HepG2 (cell line): ENCODE measurements around the gene NOG. TPM values are rescaled to one million over a fixed set of nuclear protein-coding genes. Genes with fewer than 3 reads are reported as not detected.

Experiments
- ATAC-seq: fragments of 200-7000 bp; cut with Tn5 transposase; 3 replicates; pipeline ENCODE4 v1.9.1; 2020; ENCODE audit warnings: mild to moderate bottlenecking, moderate library complexity
- BruUV-seq: library from RNA; stranded (reverse); fragments of 400-500 nt; replicated peaks from 2 replicates; lab custom pipeline; 2021; lab: Mats Ljungman, UMichigan
- CTCF ChIA-PET: fragments of 300-600 bp; formaldehyde crosslinking; extraction: SDS; loops from one replicate; lab custom pipeline; 2021; ENCODE audit warnings: low total read pairs, inconsistent platforms, low intra/inter-chr PET ratio; lab: Yijun Ruan, JAX
- POLR2A ChIA-PET: fragments of 350-600 bp; sonication (Branson Sonifier 250); formaldehyde crosslinking; loops from one replicate; lab custom pipeline; 2020; ENCODE audit warnings: antibody characterized with exemption, inconsistent platforms; lab: Yijun Ruan, JAX
- DNase-seq: peaks from one replicate; pipeline ENCODE4 v3.0.0-alpha.2; 2015; ENCODE audit warnings: low spot score
- FAIRE-seq: peaks from 3 replicates; lab custom pipeline; 2011; peaks lifted over from hg19 to GRCh38; lab: Jason Lieb, UNC
- H2AFZ ChIP-seq: one replicate; pipeline ENCODE4 v1.6.1; 2011; ENCODE audit warnings: low read length, inconsistent platforms
- H3K27ac ChIP-seq: fragments of 300-600 bp; 3 replicates; pipeline ENCODE4 v1.8.0; 2011; ENCODE audit warnings: mixed run types, mild to moderate bottlenecking, mixed read lengths, low read length, inconsistent platforms; ENCODE audit not compliant: insufficient read depth; ENCODE audit errors: extremely low read length
- H3K27me3 ChIP-seq, 2 experiments: fragments of 200-600 bp in 1 of 2; 2 replicates in 1 of 2; 3 replicates in 1 of 2; pipeline versions ENCODE4 v1.6.0 to v1.8.0; 2011; ENCODE audit warnings: low read length in 2 of 2, mild to moderate bottlenecking in 2 of 2, moderate library complexity in 2 of 2, inconsistent platforms in 1 of 2; ENCODE audit not compliant: insufficient read depth in 2 of 2, control insufficient read depth in 1 of 2
- H3K36me3 ChIP-seq, 2 experiments: fragments of 200-600 bp in 1 of 2; replicated peaks in 1 of 2; 2 replicates in 1 of 2; 3 replicates in 1 of 2; pipeline versions ENCODE4 v1.5.1 to v1.8.0; 2011; ENCODE audit warnings: low read length in 2 of 2, inconsistent platforms in 1 of 2; ENCODE audit not compliant: insufficient read depth in 2 of 2, control insufficient read depth in 1 of 2
- H3K4me1 ChIP-seq: 2 replicates; pipeline ENCODE4 v1.5.1; 2012; ENCODE audit warnings: low read length, inconsistent platforms; ENCODE audit not compliant: insufficient read depth
- H3K4me2 ChIP-seq: 2 replicates; pipeline ENCODE4 v1.6.0; 2011; ENCODE audit warnings: low read depth, low read length, inconsistent platforms
- H3K4me3 ChIP-seq, 3 experiments: fragments of 200-600 bp in 1 of 3; sonication (generic), shearing (Covaris generic) in 1 of 3; replicated peaks in 1 of 3; 2 replicates each; pipeline ENCODE4 v1.5.1; 2011 to 2016; ENCODE audit warnings: low read length in 3 of 3, inconsistent platforms in 2 of 3, low read depth in 2 of 3, mild to moderate bottlenecking in 2 of 3, control low read depth in 1 of 3, mixed read lengths in 1 of 3; ENCODE audit not compliant: insufficient read depth in 1 of 3
- H3K79me2 ChIP-seq: one replicate; pipeline ENCODE4 v1.6.1; 2011; ENCODE audit warnings: low read length, inconsistent platforms; ENCODE audit not compliant: insufficient read depth
- H3K9ac ChIP-seq: 2 replicates; pipeline ENCODE4 v1.6.0; 2011; ENCODE audit warnings: mild to moderate bottlenecking, low read depth, low read length, inconsistent platforms; ENCODE audit not compliant: insufficient read depth
- H3K9me3 ChIP-seq: 2 replicates; pipeline ENCODE4 v1.5.1; 2012; ENCODE audit warnings: mild to moderate bottlenecking, low read length
- H4K20me1 ChIP-seq: 2 replicates; pipeline ENCODE4 v1.6.0; 2011; ENCODE audit warnings: inconsistent platforms, mild to moderate bottlenecking, low read length, moderate library complexity; ENCODE audit not compliant: insufficient read depth
- CHD2 ChIP-seq: IDR thresholded peaks from 2 replicates; pipeline ENCODE4 v1.6.1; 2011; ENCODE audit warnings: low read depth, low read length, improper control_type of control experiment
- DBP ChIP-seq: sonication (generic); formaldehyde crosslinking; IDR thresholded peaks from 2 replicates; pipeline ENCODE4 v1.4.0; 2020; ENCODE audit warnings: missing genetic modification reagents; ENCODE audit errors: not compliant biosample characterization
- ELF3 ChIP-seq: IDR thresholded peaks from 2 replicates; pipeline ENCODE4 v1.6.1; 2016; ENCODE audit warnings: missing genetic modification reagents, missing compliant biosample characterization
- HNF1A ChIP-seq, 2 experiments: sonication (generic) in 1 of 2; formaldehyde crosslinking in 1 of 2; IDR thresholded peaks; 2 replicates each; pipeline versions ENCODE4 v1.4.0 to v1.6.1; 2016 to 2020; ENCODE audit warnings: borderline replicate concordance in 1 of 2, low read depth in 1 of 2, mild to moderate bottlenecking in 1 of 2, missing genetic modification reagents in 1 of 2
- KAT2B ChIP-seq: fragments of 150-350 bp; IDR thresholded peaks from 2 replicates; pipeline ENCODE4 v1.6.1; 2014; ENCODE audit warnings: low read depth, low read length, borderline replicate concordance
- NCOA5 ChIP-seq: sonication (generic); formaldehyde crosslinking; IDR thresholded peaks from 2 replicates; pipeline ENCODE4 v1.4.0; 2020; ENCODE audit warnings: missing genetic modification reagents
- NFE2L2 ChIP-seq: fragments of 150-350 bp; IDR thresholded peaks from 2 replicates; pipeline ENCODE4 v1.6.1; 2014; ENCODE audit warnings: low read length
- RBM39 ChIP-seq: fragments of 200-400 bp; formaldehyde crosslinking; IDR thresholded peaks from one replicate; pipeline ENCODE4 v1.6.1; 2018; ENCODE audit warnings: antibody characterized with exemption, mild to moderate bottlenecking, low read depth, low read length; ENCODE audit not compliant: poor library complexity, severe bottlenecking
- REL ChIP-seq: sonication (generic); formaldehyde crosslinking; conservative IDR thresholded peaks from 2 replicates; pipeline ENCODE4 v1.8.0; 2022; ENCODE audit warnings: mild to moderate bottlenecking, missing genetic modification reagents, moderate library complexity
- RORA ChIP-seq: sonication (generic); formaldehyde crosslinking; IDR thresholded peaks from 2 replicates; pipeline ENCODE4 v1.5.0; 2020; ENCODE audit warnings: mild to moderate bottlenecking, missing genetic modification reagents, moderate library complexity
- TBL1XR1 ChIP-seq: fragments of 150-350 bp; IDR thresholded peaks from 2 replicates; pipeline ENCODE4 v1.6.1; 2014; ENCODE audit warnings: borderline replicate concordance, low read length; ENCODE audit not compliant: partially characterized antibody
- ZBTB20 ChIP-seq: sonication (generic); formaldehyde crosslinking; IDR thresholded peaks from 2 replicates; pipeline ENCODE4 v1.8.1; 2023; ENCODE audit warnings: missing genetic modification reagents, low read depth, mild to moderate bottlenecking, borderline replicate concordance
- ZFAT ChIP-seq: sonication (generic); formaldehyde crosslinking; conservative IDR thresholded peaks from 2 replicates; pipeline ENCODE4 v1.8.1; 2023; ENCODE audit warnings: missing genetic modification reagents, inconsistent platforms
- ZMAT3 ChIP-seq: sonication (generic); formaldehyde crosslinking; conservative IDR thresholded peaks from 2 replicates; pipeline ENCODE4 v1.7.0; 2021; ENCODE audit warnings: missing genetic modification reagents
- ZNF354B ChIP-seq: sonication (generic); formaldehyde crosslinking; IDR thresholded peaks from 2 replicates; pipeline ENCODE4 v1.8.0; 2022; ENCODE audit warnings: mild to moderate bottlenecking, missing genetic modification reagents
- WGBS: methylation state at CpG from one replicate; pipeline ENCODE4 v1.1.6; 2017; ENCODE audit warnings: low lambda C conversion rate; 5-methylcytosine and 5-hydroxymethylcytosine counted together
- in situ Hi-C: cut with HindIII; loops from 2 replicates; pipeline ENCODE4 v1.10.0; 2017; ENCODE audit warnings: low pct_unique_long_range_greater_than_20kb; ENCODE audit not compliant: extremely low pct_ligation_motif_present
- intact Hi-C: fragments of 100-400 bp; cut with micrococcal nuclease; formaldehyde crosslinking; loops from one replicate; pipeline ENCODE4 v1.10.0; 2022; ENCODE audit not compliant: unreplicated experiment
- polyA plus RNA-seq, 8 experiments: library from polyadenylated mRNA; depleted of rRNA in 3 of 8; stranded (reverse) in 7 of 8; unstranded in 1 of 8; fragments of >200 nt; fragmentation: Illumina TruSeq in 4 of 8; extraction: Trizol in 4 of 8; gene quantifications; 2 replicates each; pipeline versions ENCODE4 v1.2.1 to v1.2.3, GENCODE V29; 2011 to 2016; ENCODE audit warnings: low read depth in 4 of 8, missing spikeins in 1 of 8, mixed read lengths in 1 of 8; ENCODE audit not compliant: insufficient read depth in 1 of 8
- total RNA-seq, 5 experiments: library from RNA; depleted of rRNA; stranded (reverse); fragments of >200 nt; fragmentation: Illumina TruSeq; extraction: Trizol; gene quantifications; 2 replicates each; pipeline ENCODE4 v1.2.3, GENCODE V29; 2016; ENCODE audit warnings: low read depth in 1 of 5
- TF ChIP-seq, protein P1 (sequence below): IDR thresholded peaks from 2 replicates; pipeline ENCODE4 v1.6.1; 2016; ENCODE audit warnings: low read depth, control low read depth
- TF ChIP-seq, protein P2 (sequence below): sonication (generic); formaldehyde crosslinking; IDR thresholded peaks from 2 replicates; pipeline ENCODE4 v1.4.0; 2020; ENCODE audit warnings: missing genetic modification reagents

NOG gene
- total and polyA plus RNA-seq, 2 of the 13 experiments (the other 11 are each of a cell fraction or from before 2014, with no cell fraction given): not detected

- POLR2A ChIA-PET: no interaction called here
These were observed 46.6 kb downstream of the NOG start for GRCh38 chr17:56640116-56640515.

More at GRCh38 chr17:56640116-56640515, 46.6 kb downstream of the NOG start:
- no peak overlapping the region for H2AFZ ChIP-seq
- no peaks in the 10 kb centered on the region for H3K9me3 ChIP-seq
- peaks cover 0 to 19% of the 10 kb centered on the region in 2 experiments; a peak in 3 of 5 replicates for H3K27me3 ChIP-seq
- no peaks in the 10 kb centered on the region for H3K4me1 ChIP-seq
- no peaks in the 10 kb centered on the region for H4K20me1 ChIP-seq
- BruUV-seq: no TSS peak
- in situ Hi-C loops (no loop called here), intact Hi-C loops (no loop called here)
- CTCF ChIA-PET: no interaction called here
- no peak overlapping the region for H3K27ac ChIP-seq
- FAIRE-seq (no peak), DNase-seq (no peak), ATAC-seq (no peak)
- H3K79me2 ChIP-seq: no peaks in the 10 kb centered on the region
- no peaks in the 10 kb centered on the region for H3K36me3 ChIP-seq
- no peak overlapping the region for H3K4me3 ChIP-seq
- WGBS: 7% methylated on average over 4 of the region's 4 CpGs
- no peak overlapping the region for H3K4me2 ChIP-seq
- no peak for TF ChIP-seq ZBTB20 (CRISPR knock-in tag)
- no peak for TF ChIP-seq ZFAT (CRISPR knock-in tag)
- no peak for TF ChIP-seq ELF3
- no peak for TF ChIP-seq HNF1A (IDR thresholded peaks at IDR 0.05; ENCODE audit: low read depth)
- TF ChIP-seq HNF1A (CRISPR knock-in tag; IDR thresholded peaks at IDR 0.05; ENCODE audit: borderline replicate concordance): no peak
- no peak for TF ChIP-seq TBL1XR1
- TF ChIP-seq NFE2L2: no peak
- no peak for TF ChIP-seq ZMAT3 (CRISPR knock-in tag)
- no peak for TF ChIP-seq REL
- TF ChIP-seq RORA (CRISPR knock-in tag): no peak
- no peak for TF ChIP-seq NCOA5 (CRISPR knock-in tag)
- no peak for TF ChIP-seq KAT2B
- no peak for TF ChIP-seq RBM39
- no peak for TF ChIP-seq ZNF354B
- TF ChIP-seq, protein P1, sequence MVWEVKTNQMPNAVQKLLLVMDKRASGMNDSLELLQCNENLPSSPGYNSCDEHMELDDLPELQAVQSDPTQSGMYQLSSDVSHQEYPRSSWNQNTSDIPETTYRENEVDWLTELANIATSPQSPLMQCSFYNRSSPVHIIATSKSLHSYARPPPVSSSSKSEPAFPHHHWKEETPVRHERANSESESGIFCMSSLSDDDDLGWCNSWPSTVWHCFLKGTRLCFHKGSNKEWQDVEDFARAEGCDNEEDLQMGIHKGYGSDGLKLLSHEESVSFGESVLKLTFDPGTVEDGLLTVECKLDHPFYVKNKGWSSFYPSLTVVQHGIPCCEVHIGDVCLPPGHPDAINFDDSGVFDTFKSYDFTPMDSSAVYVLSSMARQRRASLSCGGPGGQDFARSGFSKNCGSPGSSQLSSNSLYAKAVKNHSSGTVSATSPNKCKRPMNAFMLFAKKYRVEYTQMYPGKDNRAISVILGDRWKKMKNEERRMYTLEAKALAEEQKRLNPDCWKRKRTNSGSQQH (CRISPR knock-in tag): no peak
- no peak for TF ChIP-seq CHD2
- TF ChIP-seq, protein P2, sequence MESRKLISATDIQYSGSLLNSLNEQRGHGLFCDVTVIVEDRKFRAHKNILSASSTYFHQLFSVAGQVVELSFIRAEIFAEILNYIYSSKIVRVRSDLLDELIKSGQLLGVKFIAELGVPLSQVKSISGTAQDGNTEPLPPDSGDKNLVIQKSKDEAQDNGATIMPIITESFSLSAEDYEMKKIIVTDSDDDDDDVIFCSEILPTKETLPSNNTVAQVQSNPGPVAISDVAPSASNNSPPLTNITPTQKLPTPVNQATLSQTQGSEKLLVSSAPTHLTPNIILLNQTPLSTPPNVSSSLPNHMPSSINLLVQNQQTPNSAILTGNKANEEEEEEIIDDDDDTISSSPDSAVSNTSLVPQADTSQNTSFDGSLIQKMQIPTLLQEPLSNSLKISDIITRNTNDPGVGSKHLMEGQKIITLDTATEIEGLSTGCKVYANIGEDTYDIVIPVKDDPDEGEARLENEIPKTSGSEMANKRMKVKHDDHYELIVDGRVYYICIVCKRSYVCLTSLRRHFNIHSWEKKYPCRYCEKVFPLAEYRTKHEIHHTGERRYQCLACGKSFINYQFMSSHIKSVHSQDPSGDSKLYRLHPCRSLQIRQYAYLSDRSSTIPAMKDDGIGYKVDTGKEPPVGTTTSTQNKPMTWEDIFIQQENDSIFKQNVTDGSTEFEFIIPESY (CRISPR knock-in tag): no peak
- TF ChIP-seq DBP (CRISPR knock-in tag): no peak
- no peak overlapping the region for H3K9ac ChIP-seq
